ENCODE data around the gene ADAMTS9.

The ADAMTS9 gene

DNA sequence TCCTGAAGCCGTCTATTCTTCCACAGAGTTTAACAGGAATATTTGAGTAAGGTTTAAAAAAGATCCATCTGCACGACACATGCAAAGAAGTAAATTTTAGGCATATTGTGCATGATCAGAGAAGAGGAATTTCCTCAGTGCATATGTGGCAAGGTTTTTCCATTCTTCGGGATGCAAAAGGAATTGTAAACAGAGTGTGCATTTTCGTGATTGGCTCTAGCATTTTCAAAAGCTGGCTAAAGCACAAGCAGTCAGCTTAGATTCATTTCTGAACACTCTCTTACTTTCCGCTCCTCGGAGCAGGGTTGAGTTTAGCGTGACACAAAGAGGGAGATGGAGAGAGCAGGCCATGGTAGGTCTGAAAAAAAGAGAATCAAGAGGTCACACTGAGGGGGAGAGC, 128.2 kb downstream of the ADAMTS9 start:
- no peak for DNase-seq (ENCODE audit: low read depth)
- TF ChIP-seq MYC (IDR thresholded peaks at IDR 0.05; ENCODE audit: low read depth, low read length) = no peak
- TF ChIP-seq POLR2A (IDR thresholded peaks at IDR 0.05; ENCODE audit: extremely low read depth, insufficient read length) = no peak
- TF ChIP-seq, protein P1, sequence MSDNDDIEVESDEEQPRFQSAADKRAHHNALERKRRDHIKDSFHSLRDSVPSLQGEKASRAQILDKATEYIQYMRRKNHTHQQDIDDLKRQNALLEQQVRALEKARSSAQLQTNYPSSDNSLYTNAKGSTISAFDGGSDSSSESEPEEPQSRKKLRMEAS (IDR thresholded peaks at IDR 0.05; ENCODE audit: low read depth, low read length) = no peak
- no peak overlapping the region for H3K4me3 ChIP-seq (ENCODE audit: low read depth, low read length)

DNA sequence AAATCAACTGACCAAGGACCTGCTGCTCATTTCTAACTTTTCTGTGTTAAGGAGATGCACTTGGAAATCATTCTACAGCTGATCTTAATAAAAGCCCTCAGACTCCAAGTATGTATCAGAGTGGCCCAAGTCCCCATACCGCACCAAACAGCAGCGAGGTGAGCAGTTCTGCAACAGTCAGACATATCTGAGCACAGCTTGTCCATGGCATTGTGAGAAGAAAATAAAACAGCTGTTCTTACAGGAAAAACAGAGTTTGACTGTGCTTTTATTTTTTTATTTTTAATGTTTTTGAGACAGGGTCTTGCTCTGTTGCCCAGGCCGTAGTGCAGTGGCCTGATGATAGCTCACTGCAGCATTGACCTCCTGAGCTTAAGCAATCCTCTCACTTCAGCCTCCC, 131.8 kb downstream of the ADAMTS9 start:
- no peak overlapping the region for H3K4me3 ChIP-seq (ENCODE audit: low read depth, low read length)
- no peak for DNase-seq (ENCODE audit: low read depth)
- TF ChIP-seq, protein P2, sequence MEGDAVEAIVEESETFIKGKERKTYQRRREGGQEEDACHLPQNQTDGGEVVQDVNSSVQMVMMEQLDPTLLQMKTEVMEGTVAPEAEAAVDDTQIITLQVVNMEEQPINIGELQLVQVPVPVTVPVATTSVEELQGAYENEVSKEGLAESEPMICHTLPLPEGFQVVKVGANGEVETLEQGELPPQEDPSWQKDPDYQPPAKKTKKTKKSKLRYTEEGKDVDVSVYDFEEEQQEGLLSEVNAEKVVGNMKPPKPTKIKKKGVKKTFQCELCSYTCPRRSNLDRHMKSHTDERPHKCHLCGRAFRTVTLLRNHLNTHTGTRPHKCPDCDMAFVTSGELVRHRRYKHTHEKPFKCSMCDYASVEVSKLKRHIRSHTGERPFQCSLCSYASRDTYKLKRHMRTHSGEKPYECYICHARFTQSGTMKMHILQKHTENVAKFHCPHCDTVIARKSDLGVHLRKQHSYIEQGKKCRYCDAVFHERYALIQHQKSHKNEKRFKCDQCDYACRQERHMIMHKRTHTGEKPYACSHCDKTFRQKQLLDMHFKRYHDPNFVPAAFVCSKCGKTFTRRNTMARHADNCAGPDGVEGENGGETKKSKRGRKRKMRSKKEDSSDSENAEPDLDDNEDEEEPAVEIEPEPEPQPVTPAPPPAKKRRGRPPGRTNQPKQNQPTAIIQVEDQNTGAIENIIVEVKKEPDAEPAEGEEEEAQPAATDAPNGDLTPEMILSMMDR (IDR thresholded peaks at IDR 0.05; ENCODE audit: low read depth, low read length) = no peak
- no peak for TF ChIP-seq MYC (IDR thresholded peaks at IDR 0.05; ENCODE audit: low read depth, low read length)

DNA sequence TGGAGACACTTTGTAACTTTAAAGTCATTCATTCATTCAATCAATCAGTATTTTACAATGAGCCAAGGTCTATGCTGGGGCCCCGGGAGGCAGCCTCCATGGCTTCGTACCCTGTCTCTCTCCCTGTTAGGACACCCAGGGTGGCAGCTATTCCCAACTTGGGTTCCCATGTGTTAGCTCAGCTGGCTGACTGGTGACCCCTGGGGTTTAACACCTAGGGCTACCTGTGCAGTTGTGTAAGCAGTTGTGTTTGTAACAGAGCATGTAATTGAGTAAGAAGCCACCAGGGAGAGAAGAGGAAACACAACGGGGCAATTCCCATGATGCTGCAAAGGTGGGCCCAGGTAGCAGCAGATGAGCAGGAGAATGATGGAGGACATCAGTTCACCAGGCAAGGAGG, 132.4 kb downstream of the ADAMTS9 start:
- TF ChIP-seq, protein P1 (IDR thresholded peaks at IDR 0.05; ENCODE audit: low read depth, low read length) = no peak
- TF ChIP-seq, protein P2 (IDR thresholded peaks at IDR 0.05; ENCODE audit: low read depth, low read length) = no peak
- no peak for TF ChIP-seq MYC (IDR thresholded peaks at IDR 0.05; ENCODE audit: low read depth, low read length)
- H3K4me3 ChIP-seq (ENCODE audit: low read depth, low read length) = no peak overlapping the region

DNA sequence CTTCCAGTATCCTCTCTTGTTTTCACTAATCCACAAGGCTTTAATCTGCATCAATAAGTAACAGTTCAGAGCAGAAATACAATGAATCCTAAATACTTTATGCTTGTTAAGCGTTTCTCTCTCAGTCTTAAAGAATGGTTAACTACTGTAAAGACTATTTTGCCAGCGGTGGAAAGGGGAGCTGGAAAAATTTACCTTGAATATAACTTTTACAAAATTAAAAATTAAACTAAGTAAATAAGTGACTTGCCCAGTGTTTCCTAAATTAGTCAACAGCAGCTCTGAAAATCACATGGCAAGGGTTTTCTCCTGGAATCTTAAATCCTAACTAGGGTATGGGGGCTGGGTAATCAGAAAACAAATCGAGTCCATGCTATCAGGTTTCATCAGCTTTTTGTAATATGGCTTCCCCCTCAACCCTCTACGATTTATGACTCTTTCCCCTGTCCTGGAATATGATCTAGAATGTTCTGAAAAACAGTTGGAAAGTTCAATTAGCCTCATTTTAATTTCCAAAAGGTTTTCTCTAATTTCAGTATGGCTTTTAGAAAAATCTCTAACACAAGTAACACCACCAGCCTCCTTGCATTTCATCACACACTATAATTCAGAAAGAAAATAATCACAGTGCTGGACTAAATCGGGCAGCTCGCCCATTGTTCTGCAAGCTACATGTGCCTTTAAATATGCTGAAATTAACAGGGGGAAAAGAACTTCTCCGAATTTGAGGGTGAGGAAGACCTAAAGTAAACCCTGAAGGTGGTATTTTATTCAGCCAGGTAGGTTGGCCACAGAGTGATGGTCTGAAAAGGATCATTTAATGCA, 133.5 kb downstream of the ADAMTS9 start:
- no peak overlapping the region for H3K4me3 ChIP-seq (ENCODE audit: low read depth, low read length)
- TF ChIP-seq, protein P1 (IDR thresholded peaks at IDR 0.05; ENCODE audit: low read depth, low read length) = no peak
- no peak for TF ChIP-seq POLR2A (IDR thresholded peaks at IDR 0.05; ENCODE audit: extremely low read depth, insufficient read length)
- no peak for TF ChIP-seq MYC (IDR thresholded peaks at IDR 0.05; ENCODE audit: low read depth, low read length)
- TF ChIP-seq, protein P2 (IDR thresholded peaks at IDR 0.05; ENCODE audit: low read depth, low read length) = no peak
- DNase-seq (ENCODE audit: low read depth) = no peak

More for the DNA sequence above, 132.4 kb downstream of the ADAMTS9 start:
- no peak for DNase-seq (ENCODE audit: low read depth)

DNA sequence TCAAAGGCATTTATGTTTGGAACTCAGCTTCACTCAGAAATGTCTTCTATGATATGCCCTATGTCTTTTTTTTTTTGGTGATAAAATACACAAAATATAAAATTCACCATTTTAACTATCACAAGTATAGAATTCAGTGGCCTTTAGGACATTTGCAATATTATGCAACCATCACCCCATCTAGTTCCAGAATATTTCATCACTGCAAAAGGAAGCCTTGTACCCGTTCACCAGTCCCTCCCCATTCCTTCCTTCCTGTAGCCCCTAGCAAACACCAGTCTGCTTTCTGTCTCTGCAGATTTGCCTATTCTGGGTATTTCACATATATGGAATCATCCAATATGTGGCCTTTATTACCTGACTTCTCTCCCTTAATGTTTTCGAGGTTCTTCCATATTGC, 134.8 kb downstream of the ADAMTS9 start:
- TF ChIP-seq, protein P1 (IDR thresholded peaks at IDR 0.05; ENCODE audit: low read depth, low read length) = no peak
- no peak for TF ChIP-seq POLR2A (IDR thresholded peaks at IDR 0.05; ENCODE audit: extremely low read depth, insufficient read length)
- TF ChIP-seq, protein P2 (IDR thresholded peaks at IDR 0.05; ENCODE audit: low read depth, low read length) = no peak
- no peak for TF ChIP-seq MYC (IDR thresholded peaks at IDR 0.05; ENCODE audit: low read depth, low read length)
- no peak overlapping the region for H3K4me3 ChIP-seq (ENCODE audit: low read depth, low read length)
- DNase-seq (ENCODE audit: low read depth) = no peak

DNA sequence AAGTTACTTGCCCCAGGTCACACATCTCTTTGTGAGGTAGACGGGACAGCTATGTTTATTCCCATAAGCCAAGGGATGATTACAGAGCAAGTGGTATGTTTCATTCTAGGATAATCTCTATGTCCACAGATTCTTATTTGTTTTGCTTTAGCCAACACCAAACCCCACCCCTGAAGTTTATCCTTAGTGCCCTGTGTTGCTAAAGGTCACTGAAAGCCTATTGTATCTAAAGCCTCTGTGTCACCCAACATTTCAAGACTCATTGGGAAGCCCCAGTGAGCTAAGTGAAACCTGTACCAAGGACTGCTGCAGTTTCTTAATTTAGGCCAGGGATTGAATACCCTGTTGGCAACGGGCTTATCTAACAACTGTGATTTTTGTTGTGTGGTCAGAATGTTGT, 135.6 kb downstream of the ADAMTS9 start:
- H3K4me3 ChIP-seq (ENCODE audit: low read depth, low read length) = no peak overlapping the region
- TF ChIP-seq, protein P1 (IDR thresholded peaks at IDR 0.05; ENCODE audit: low read depth, low read length) = no peak
- TF ChIP-seq, protein P2 (IDR thresholded peaks at IDR 0.05; ENCODE audit: low read depth, low read length) = no peak
- TF ChIP-seq POLR2A (IDR thresholded peaks at IDR 0.05; ENCODE audit: extremely low read depth, insufficient read length) (no peak), MYC (IDR thresholded peaks at IDR 0.05; ENCODE audit: low read depth, low read length) (no peak)
- no peak for DNase-seq (ENCODE audit: low read depth)
